ENCODE measurements around the gene MANSC1. TPM values are rescaled to one million over a fixed set of nuclear protein-coding genes. Genes with fewer than 3 reads are reported as not detected.

The MANSC1 gene
- total RNA-seq, 1 donor from 2014 or later: 5.6 TPM

GRCh38 chr12:12294215-12295005 is 55.6 kb downstream of the MANSC1 start:
- Mint-ChIP-seq H3K9me3 (no peaks in the 10 kb centered on the region), H3K27me3 (ENCODE audit: low read depth) (no peaks in the 10 kb centered on the region), H3K4me1 (peaks cover 24% of the 10 kb centered on the region), H3K4me3 (no peak overlapping the region), H3K36me3 (ENCODE audit: low read depth) (no peaks in the 10 kb centered on the region), H3K27ac (ENCODE audit: unreplicated experiment) (peak overlapping the region; percentile 57)
- TF ChIP-seq CTCF (conservative IDR thresholded peaks at IDR 0.05): no peak
- no peak for DNase-seq (ENCODE audit: low read depth, low spot score)

DNA sequence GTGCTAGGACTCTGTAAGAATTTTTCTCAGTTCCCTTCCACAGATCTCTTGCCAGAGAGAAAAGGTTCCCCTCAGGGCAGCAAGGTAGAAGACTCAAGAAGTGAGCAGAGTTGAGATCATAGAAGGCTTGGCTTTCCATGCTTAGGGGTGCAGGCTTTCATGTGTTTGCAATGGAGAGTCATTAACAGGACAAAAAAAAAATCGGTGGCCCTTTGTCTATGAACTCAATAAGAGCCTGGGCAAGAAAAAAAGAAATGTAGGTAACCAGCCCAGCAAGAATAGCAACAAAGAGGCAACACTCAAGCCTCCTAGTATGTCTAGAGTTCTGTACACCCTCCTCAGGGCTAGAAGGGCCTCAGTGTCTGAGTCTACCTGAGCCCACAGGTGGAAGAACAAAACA is 59.8 kb downstream of the MANSC1 start:
- DNase-seq (ENCODE audit: low read depth, low spot score): no peak
- Mint-ChIP-seq H3K4me1 (peaks cover 18% of the 10 kb centered on the region), H3K4me3 (no peak overlapping the region), H3K27me3 (ENCODE audit: low read depth) (no peaks in the 10 kb centered on the region), H3K36me3 (ENCODE audit: low read depth) (no peaks in the 10 kb centered on the region), H3K27ac (ENCODE audit: unreplicated experiment) (no peak overlapping the region), H3K9me3 (no peaks in the 10 kb centered on the region)
- no peak for TF ChIP-seq CTCF (conservative IDR thresholded peaks at IDR 0.05)

DNA sequence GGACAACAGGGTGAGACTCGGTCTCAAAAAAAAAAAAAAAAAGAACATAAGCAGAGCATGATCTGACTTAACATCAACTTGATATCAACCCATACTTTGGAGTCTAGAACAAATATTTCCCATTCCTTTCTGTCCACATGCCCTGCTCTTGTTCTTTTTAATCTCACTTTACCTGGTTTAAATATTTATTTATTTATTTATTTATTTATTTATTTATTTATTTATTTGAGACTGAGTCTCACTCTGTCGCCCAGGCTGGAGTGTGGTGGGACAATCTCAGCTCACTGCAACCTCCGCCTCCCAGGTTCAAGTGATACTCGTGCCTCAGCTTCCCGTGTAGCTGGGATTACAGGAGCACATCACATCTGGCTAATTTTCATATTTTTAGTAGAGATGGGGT is 63.6 kb downstream of the MANSC1 start:
- no peak overlapping the region for H3K27ac Mint-ChIP-seq (ENCODE audit: unreplicated experiment)
- TF ChIP-seq CTCF (conservative IDR thresholded peaks at IDR 0.05): no peak
- no peaks in the 10 kb centered on the region for H3K27me3 Mint-ChIP-seq (ENCODE audit: low read depth)
- no peak for DNase-seq (ENCODE audit: low read depth, low spot score)
- H3K9me3 Mint-ChIP-seq: no peaks in the 10 kb centered on the region
- peaks cover 26% of the 10 kb centered on the region for H3K4me1 Mint-ChIP-seq
- no peaks in the 10 kb centered on the region for H3K36me3 Mint-ChIP-seq (ENCODE audit: low read depth)
- H3K4me3 Mint-ChIP-seq: no peak overlapping the region

- Mint-ChIP-seq H3K4me1 (peaks cover 35% of the 10 kb centered on the region), H3K27ac (ENCODE audit: unreplicated experiment) (no peak overlapping the region), H3K9me3 (peaks cover under 1% of the 10 kb centered on the region), H3K36me3 (ENCODE audit: low read depth) (no peaks in the 10 kb centered on the region), H3K4me3 (no peak overlapping the region), H3K27me3 (ENCODE audit: low read depth) (no peaks in the 10 kb centered on the region)
- TF ChIP-seq CTCF (conservative IDR thresholded peaks at IDR 0.05): no peak
- DNase-seq (ENCODE audit: low read depth, low spot score): no peak
Observed at GRCh38 chr12:12282761-12283425, 67.1 kb downstream of the MANSC1 start.

- Mint-ChIP-seq H3K9me3 (peaks cover 4% of the 10 kb centered on the region), H3K36me3 (ENCODE audit: low read depth) (peaks cover 3% of the 10 kb centered on the region), H3K4me3 (no peak overlapping the region), H3K27ac (ENCODE audit: unreplicated experiment) (no peak overlapping the region), H3K4me1 (peaks cover 35% of the 10 kb centered on the region), H3K27me3 (ENCODE audit: low read depth) (no peaks in the 10 kb centered on the region)
- no peak for TF ChIP-seq CTCF (conservative IDR thresholded peaks at IDR 0.05)
- DNase-seq (ENCODE audit: low read depth, low spot score): no peak
Observed at GRCh38 chr12:12282202-12282601, 67.8 kb downstream of the MANSC1 start.
